H1 (cell line): ENCODE measurements around the gene CHRNA1. TPM values are rescaled to one million over a fixed set of nuclear protein-coding genes. Genes with fewer than 3 reads are reported as not detected.

Experiments used
- CTCF ChIA-PET: fragments of 300-600 bp; sonication (Branson Sonifier 250); formaldehyde crosslinking; loops from one replicate; lab custom pipeline; 2021; ENCODE audit not compliant: partially characterized antibody; lab: Charles Lee
- POLR2A ChIA-PET: fragments of 300-600 bp; sonication (Branson Sonifier 250); formaldehyde crosslinking; loops from one replicate; lab custom pipeline; 2021; ENCODE audit warnings: inconsistent platforms; ENCODE audit not compliant: partially characterized antibody; lab: Charles Lee
- DNase-seq, 2 experiments: peaks; one replicate each; pipeline versions ENCODE4 v3.0.0 to v3.0.0-alpha.2; 2010 to 2022; ENCODE audit warnings: low spot score in 2 of 2, low read depth in 1 of 2, mixed read lengths in 1 of 2
- FAIRE-seq: peaks from 2 replicates; lab custom pipeline; 2011; peaks lifted over from hg19 to GRCh38; lab: Jason Lieb, UNC
- H2AFZ ChIP-seq: 2 replicates; pipeline ENCODE4 v1.8.1; 2012; ENCODE audit warnings: low read length, inconsistent platforms
- H2AK5ac ChIP-seq: 2 replicates; pipeline ENCODE4 v1.6.1; 2013; ENCODE audit warnings: low read depth, low read length
- H2BK120ac ChIP-seq: replicated peaks from 2 replicates; pipeline ENCODE3; 2013; ENCODE audit warnings: low read depth, low read length, inconsistent platforms
- H2BK12ac ChIP-seq: 2 replicates; pipeline ENCODE4 v1.6.1; 2013; ENCODE audit warnings: low read depth, low read length
- H2BK15ac ChIP-seq: 2 replicates; pipeline ENCODE4 v1.6.1; 2013; ENCODE audit warnings: low read length
- H2BK20ac ChIP-seq: 2 replicates; pipeline ENCODE4 v1.6.1; 2013; ENCODE audit warnings: low read length
- H2BK5ac ChIP-seq: 2 replicates; pipeline ENCODE4 v1.6.1; 2013; ENCODE audit warnings: low read depth, low read length
- H3K14ac ChIP-seq: 2 replicates; pipeline ENCODE4 v1.6.1; 2013; ENCODE audit warnings: inconsistent platforms; ENCODE audit not compliant: insufficient read length
- H3K18ac ChIP-seq: 2 replicates; pipeline ENCODE4 v1.6.1; 2013; ENCODE audit warnings: low read length; ENCODE audit errors: extremely low read depth
- H3K23ac ChIP-seq: 2 replicates; pipeline ENCODE4 v1.6.1; 2013; ENCODE audit warnings: inconsistent platforms; ENCODE audit not compliant: insufficient read length
- H3K23me2 ChIP-seq: 2 replicates; pipeline ENCODE4 v1.6.1; 2013; ENCODE audit warnings: low read depth, low read length
- H3K27ac ChIP-seq: 2 replicates; pipeline ENCODE4 v1.6.1; 2011; ENCODE audit warnings: low read depth, low read length, inconsistent platforms
- H3K27me3 ChIP-seq, 4 experiments: replicated peaks in 1 of 4; 1 replicate in 1 of 4; 2 replicates in 3 of 4; pipeline versions ENCODE4 v1.6.1 to v1.8.1; 2011 to 2013; ENCODE audit warnings: low read length in 3 of 4, mild to moderate bottlenecking in 3 of 4, inconsistent platforms in 2 of 4, mixed read lengths in 2 of 4, moderate library complexity in 1 of 4; ENCODE audit not compliant: control insufficient read depth in 3 of 4, insufficient read depth in 3 of 4; ENCODE audit errors: extremely low read depth in 1 of 4
- H3K36me3 ChIP-seq, 4 experiments: 2 replicates each; pipeline versions ENCODE4 v1.6.1 to v1.8.1; 2011 to 2013; ENCODE audit warnings: mild to moderate bottlenecking in 4 of 4, low read length in 3 of 4, moderate library complexity in 2 of 4, control low read depth in 1 of 4, inconsistent platforms in 1 of 4; ENCODE audit not compliant: insufficient read depth in 4 of 4, control insufficient read depth in 2 of 4
- H3K4ac ChIP-seq: replicated peaks from 2 replicates; pipeline ENCODE3; 2013; ENCODE audit warnings: low read length, low read depth, mixed read lengths, inconsistent platforms; ENCODE audit not compliant: insufficient read length
- H3K4me1 ChIP-seq, 4 experiments: replicated peaks in 1 of 4; 1 replicate in 1 of 4; 2 replicates in 3 of 4; pipeline versions ENCODE4 v1.6.1 to v1.8.1; 2011 to 2013; ENCODE audit warnings: low read length in 3 of 4, inconsistent platforms in 2 of 4, mixed read lengths in 1 of 4; ENCODE audit not compliant: insufficient read depth in 4 of 4, control insufficient read depth in 3 of 4
- H3K4me2 ChIP-seq, 2 experiments: 2 replicates each; pipeline versions ENCODE4 v1.6.1 to v1.8.1; 2011 to 2013; ENCODE audit warnings: low read depth in 2 of 2, low read length in 2 of 2, control low read depth in 1 of 2, inconsistent platforms in 1 of 2, mild to moderate bottlenecking in 1 of 2; ENCODE audit not compliant: insufficient read depth in 1 of 2
- H3K4me3 ChIP-seq, 4 experiments: fragments of 200-600, 300-600 bp in 1 of 4; sonication (generic), shearing (Covaris generic), sonication (Bioruptor Twin) in 1 of 4; 2 replicates each; pipeline versions ENCODE4 v1.5.1 to v1.8.1; 2011 to 2016; ENCODE audit warnings: low read length in 4 of 4, low read depth in 3 of 4, control low read depth in 2 of 4, inconsistent platforms in 2 of 4, mild to moderate bottlenecking in 2 of 4, mixed read lengths in 1 of 4, moderate library complexity in 1 of 4; ENCODE audit not compliant: insufficient read depth in 2 of 4; ENCODE audit errors: extremely low read depth in 1 of 4
- H3K56ac ChIP-seq: replicated peaks from 2 replicates; pipeline ENCODE3; 2013; ENCODE audit warnings: low read depth, mild to moderate bottlenecking, mixed read lengths, low read length, inconsistent platforms; ENCODE audit not compliant: insufficient read length
- H3K79me1 ChIP-seq: 2 replicates; pipeline ENCODE4 v1.6.1; 2013; ENCODE audit warnings: low read depth, low read length, control low read depth
- H3K79me2 ChIP-seq, 2 experiments: 2 replicates each; pipeline versions ENCODE4 v1.6.1 to v1.8.1; 2012 to 2013; ENCODE audit warnings: low read length in 2 of 2, mild to moderate bottlenecking in 2 of 2, inconsistent platforms in 1 of 2; ENCODE audit not compliant: insufficient read depth in 2 of 2, control insufficient read depth in 1 of 2
- H3K9ac ChIP-seq, 4 experiments: replicated peaks in 1 of 4; 1 replicate in 1 of 4; 2 replicates in 3 of 4; pipeline versions ENCODE4 v1.6.1 to v1.8.1; 2011 to 2013; ENCODE audit warnings: low read depth in 3 of 4, low read length in 3 of 4, control low read depth in 2 of 4, mild to moderate bottlenecking in 2 of 4, moderate library complexity in 2 of 4, inconsistent platforms in 1 of 4; ENCODE audit errors: extremely low read depth in 1 of 4
- H3K9me3 ChIP-seq, 2 experiments: 2 replicates each; pipeline versions ENCODE4 v1.6.1 to v1.8.1; 2012 to 2013; ENCODE audit warnings: mild to moderate bottlenecking in 2 of 2, moderate library complexity in 2 of 2, control low read depth in 1 of 2, inconsistent platforms in 1 of 2, low read depth in 1 of 2, low read length in 1 of 2, mixed read lengths in 1 of 2; ENCODE audit not compliant: insufficient read depth in 2 of 2
- H4K20me1 ChIP-seq, 2 experiments: replicated peaks in 1 of 2; 2 replicates each; pipeline versions ENCODE3 to v1.8.1; 2011 to 2013; ENCODE audit warnings: inconsistent platforms in 2 of 2, low read length in 2 of 2, mild to moderate bottlenecking in 1 of 2; ENCODE audit not compliant: insufficient read depth in 2 of 2, control insufficient read depth in 1 of 2
- H4K5ac ChIP-seq: 2 replicates; pipeline ENCODE4 v1.6.1; 2013; ENCODE audit warnings: low read length, low read depth, mixed read lengths, inconsistent platforms; ENCODE audit not compliant: insufficient read length
- H4K8ac ChIP-seq: 2 replicates; pipeline ENCODE4 v1.8.0; 2013; ENCODE audit warnings: mild to moderate bottlenecking, moderate library complexity, low read length, inconsistent platforms; ENCODE audit not compliant: insufficient read depth; ENCODE audit errors: extremely low read depth
- H4K91ac ChIP-seq: replicated peaks from 2 replicates; pipeline ENCODE3; 2013; ENCODE audit warnings: low read length, mixed read lengths, inconsistent platforms; ENCODE audit not compliant: insufficient read length
- ASH2L ChIP-seq: fragments of 200-600, 300-600 bp; sonication (generic); IDR thresholded peaks from one replicate; pipeline ENCODE4 v1.7.1; 2017; ENCODE audit warnings: low read length
- CREB1 ChIP-seq: IDR thresholded peaks from 2 replicates; pipeline ENCODE4 v1.6.1; 2012; ENCODE audit warnings: inconsistent platforms
- EZH2 ChIP-seq: fragments of 200-600 bp; sonication (generic); IDR thresholded peaks from 2 replicates; pipeline ENCODE4 v1.7.1; 2012; ENCODE audit warnings: low read depth, mild to moderate bottlenecking, moderate library complexity, low read length, inconsistent platforms; ENCODE audit not compliant: severe bottlenecking
- POLR2A ChIP-seq, 2 experiments: IDR thresholded peaks; 1 replicate in 1 of 2; 2 replicates in 1 of 2; pipeline ENCODE4 v1.6.1; 2011; ENCODE audit warnings: low read depth in 2 of 2, low read length in 2 of 2, mild to moderate bottlenecking in 2 of 2; ENCODE audit errors: control extremely low read depth in 1 of 2
- POLR2AphosphoS5 ChIP-seq: IDR thresholded peaks from 2 replicates; pipeline ENCODE4 v1.6.1; 2011; ENCODE audit warnings: low read depth, low read length
- SIX5 ChIP-seq: IDR thresholded peaks from 2 replicates; pipeline ENCODE4 v1.6.1; 2011; ENCODE audit warnings: mild to moderate bottlenecking, low read depth, low read length
- TBP ChIP-seq: IDR thresholded peaks from 2 replicates; pipeline ENCODE4 v1.6.1; 2011; ENCODE audit warnings: low read depth, low read length, improper control_type of control experiment
- WGBS, 2 experiments: shearing (Covaris generic) in 1 of 2; methylation state at CpG; one replicate each; pipeline versions ENCODE4 v1.1.6 to v1.1.7; 2013 to 2015; ENCODE audit warnings: low lambda C conversion rate in 2 of 2, mixed read lengths in 2 of 2, inconsistent platforms in 1 of 2, low coverage in 1 of 2, missing lambda C conversion rate in 1 of 2; ENCODE audit not compliant: insufficient replicate concordance in 2 of 2, insufficient coverage in 1 of 2, insufficient read length in 1 of 2; ENCODE audit errors: extremely low coverage in 1 of 2, missing lambda C conversion rate in 1 of 2; 5-methylcytosine and 5-hydroxymethylcytosine counted together
- polyA plus RNA-seq, 7 experiments: library from polyadenylated mRNA; depleted of rRNA in 3 of 7; stranded (reverse) in 5 of 7; unstranded in 2 of 7; fragments of >200 nt in 5 of 7; fragments of 200-250 nt in 2 of 7; gene quantifications; 1 replicate in 5 of 7; 2 replicates in 1 of 7; 4 replicates in 1 of 7; pipeline versions ENCODE4 v1.2.1 to v1.2.3, GENCODE V29; 2011 to 2013; ENCODE audit warnings: missing spikeins in 2 of 7, mixed read lengths in 2 of 7
- total RNA-seq: library from RNA; stranded (reverse); fragmentation: NEBNext Ultra II Directional; extraction: Animal tissue kit (Norgen Biotek cat#: 25700); gene quantifications from 2 replicates; pipeline ENCODE4 v1.2.1, GENCODE V29; 2021

CHRNA1 gene
- total and polyA plus RNA-seq, 2 of the 8 experiments (the other 6 are each of a cell fraction or from before 2014, with no cell fraction given) = 0.11 to 0.15 TPM

DNA sequence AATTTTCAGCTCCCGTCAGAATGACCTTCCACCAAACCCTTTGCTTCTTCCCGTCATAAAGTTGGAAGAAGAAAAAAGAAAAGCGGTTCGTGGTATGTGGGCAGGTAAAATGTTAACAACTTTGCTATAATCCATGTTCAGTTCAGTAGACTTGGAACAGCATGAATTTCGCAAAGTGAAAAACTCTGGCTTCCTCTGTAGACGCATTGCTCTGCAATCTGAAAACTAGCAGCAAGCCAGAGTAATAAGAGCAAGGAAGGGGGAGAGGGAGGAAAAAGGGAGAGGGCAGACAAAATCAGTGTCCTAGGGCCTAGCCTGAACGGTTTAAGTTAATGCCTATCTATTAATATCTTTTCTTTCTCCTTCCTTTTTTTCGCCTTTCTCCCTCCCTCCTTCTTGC is 26.7 kb upstream of the CHRNA1 start:
- Histone ChIP-seq H3K79me2 (no peaks in the 10 kb centered on the region), H4K5ac (no peak overlapping the region), H2AFZ (0 out of 2 replicates have a peak overlapping the region, but pooled peaks have one; percentile 17), H3K18ac (no peak overlapping the region), H2BK20ac (peak overlapping the region; percentile 41; the same call in 1 of the 2 replicates), H2BK120ac (peak overlapping the region; percentile 85), H3K4me1 (peaks cover 9 to 47% (median 19%) of the 10 kb centered on the region in 4 experiments), H3K79me1 (no peaks in the 10 kb centered on the region), H2BK5ac (peak overlapping the region; percentile 79), H3K4ac (peak overlapping the region; percentile 62), H2AK5ac (0 out of 2 replicates have a peak overlapping the region, but pooled peaks have one; percentile 30), H3K23me2 (no peaks in the 10 kb centered on the region), H2BK15ac (no peak overlapping the region; the same call in 1 of the 2 replicates), H3K56ac (no peak overlapping the region), H3K9me3 (no peaks in the 10 kb centered on the region), H3K23ac (no peak overlapping the region), H3K27ac (no peak overlapping the region), H4K8ac (no peak overlapping the region), H4K20me1 (no peaks in the 10 kb centered on the region), H3K4me3 (no peak overlapping the region), H3K36me3 (no peaks in the 10 kb centered on the region), H2BK12ac (peak overlapping the region; percentile 73), H3K27me3 (no peaks in the 10 kb centered on the region), H3K4me2 (no peak overlapping the region), H4K91ac (peak overlapping the region; percentile 79), H3K9ac (no peak overlapping the region), H3K14ac (no peak overlapping the region)
- 86% methylated on average over 8 of the region's 8 CpGs; no CpG with 5 or more reads in 1 of the 2 experiments for WGBS, 2 experiments
- FAIRE-seq = no peak
- TF ChIP-seq SIX5 = no peak
- no peak for TF ChIP-seq POLR2AphosphoS5
- TF ChIP-seq EZH2 = no peak
- no peak for TF ChIP-seq CREB1
- no peak for TF ChIP-seq POLR2A (IDR thresholded peaks at IDR 0.05; ENCODE audit: control extremely low read depth in 1 of 2, low read depth in 2 of 2, low read length in 2 of 2)
- TF ChIP-seq TBP = no peak
- no peak for TF ChIP-seq ASH2L
- POLR2A ChIA-PET = interaction anchor here (0.7 to 2.4 kb wide), 5 partner anchors 8 to 95 kb away, joined by 3 to 10 read pairs (median 3); no protein-coding TSS in a partner anchor
- CTCF ChIA-PET = interaction anchor here (1.1 to 7.1 kb wide), 5 partner anchors 10 to 199 kb away, joined by 4 to 82 read pairs (median 6); no protein-coding TSS in a partner anchor
- DNase-seq = no peak
